ENCODE data around the gene PCDHGC3. TPM values are rescaled to one million over a fixed set of nuclear protein-coding genes. Genes with fewer than 3 reads are reported as not detected.

The PCDHGC3 gene
- total and polyA plus RNA-seq, 2 of the 13 experiments (the other 11 are each of a cell fraction or from before 2014, with no cell fraction given) = 0.20 to 0.30 TPM

DNA sequence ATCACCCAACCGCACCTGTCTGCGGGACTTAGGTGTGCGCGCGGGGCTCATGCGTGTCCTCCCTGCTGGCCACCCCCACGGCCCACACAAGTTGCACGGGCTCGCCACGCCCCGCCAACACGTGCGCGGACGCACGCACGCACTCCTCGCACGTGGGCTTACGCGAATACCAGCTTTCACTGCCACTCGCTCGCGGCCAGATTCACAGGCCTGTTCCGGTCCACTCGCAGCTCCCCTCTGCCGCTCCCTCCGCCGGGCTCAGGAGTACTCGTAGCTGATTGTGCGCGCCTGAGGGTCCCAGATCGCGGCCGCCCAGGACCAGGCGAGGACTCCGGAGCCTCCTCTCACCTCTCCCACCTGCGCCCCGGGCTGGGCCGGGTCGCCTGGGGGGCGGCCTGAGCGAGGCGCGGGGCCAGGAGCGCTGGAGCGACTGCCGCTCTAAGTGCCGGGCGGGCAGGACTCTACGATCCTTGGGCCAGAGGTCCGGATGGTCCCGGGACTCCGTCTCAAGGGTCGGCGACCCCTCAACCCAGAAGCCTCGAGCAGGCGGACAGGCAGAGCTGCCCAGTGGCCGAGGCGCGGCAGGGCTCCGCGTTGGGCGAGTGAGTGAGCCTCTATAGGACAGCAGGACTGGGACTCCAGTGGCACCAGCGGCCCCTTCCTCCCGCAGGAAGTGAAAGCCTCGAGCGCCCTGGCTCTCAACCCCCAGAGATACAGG is 16.6 kb downstream of the PCDHGC3 start:
- ATAC-seq = no peak
- Histone ChIP-seq H3K27ac (ENCODE audit: extremely low read length, insufficient read depth, low read length) (no peak overlapping the region), H3K4me2 (ENCODE audit: low read depth, low read length) (no peak overlapping the region), H4K20me1 (ENCODE audit: insufficient read depth, low read length) (no peaks in the 10 kb centered on the region), H3K36me3 (replicated peaks in 1 of 2; ENCODE audit: control insufficient read depth in 1 of 2, insufficient read depth in 2 of 2, low read length in 2 of 2) (no peaks in the 10 kb centered on the region), H3K4me3 (replicated peaks in 1 of 3; ENCODE audit: insufficient read depth in 1 of 3, low read depth in 2 of 3, low read length in 3 of 3) (no peak overlapping the region), H3K9ac (ENCODE audit: insufficient read depth, low read depth, low read length) (no peak overlapping the region), H3K4me1 (ENCODE audit: insufficient read depth, low read length) (no peaks in the 10 kb centered on the region), H3K9me3 (ENCODE audit: low read length) (no peaks in the 10 kb centered on the region), H3K79me2 (ENCODE audit: insufficient read depth, low read length) (no peaks in the 10 kb centered on the region), H3K27me3 (ENCODE audit: control insufficient read depth in 1 of 2, insufficient read depth in 2 of 2, low read length in 2 of 2) (peaks cover 1 to 21% of the 10 kb centered on the region in 2 experiments; a peak in 2 of 5 replicates), H2AFZ (ENCODE audit: low read length) (no peak overlapping the region)
- no peak for TF ChIP-seq ZNF430 (CRISPR knock-in tag; IDR thresholded peaks at IDR 0.05)
- no peak for TF ChIP-seq TCF12 (IDR thresholded peaks at IDR 0.05)
- no peak for TF ChIP-seq TCF12 (CRISPR knock-in tag; IDR thresholded peaks at IDR 0.05)
- no peak for TF ChIP-seq SRSF1 (optimal IDR thresholded peaks at IDR 0.05; ENCODE audit: low read depth, low read length)
- TF ChIP-seq CCDC6 (CRISPR knock-in tag; IDR thresholded peaks at IDR 0.05) = no peak
- no peak for TF ChIP-seq PHF8 (CRISPR knock-in tag; IDR thresholded peaks at IDR 0.05)
- TF ChIP-seq CENPX (CRISPR knock-in tag; IDR thresholded peaks at IDR 0.05) = no peak
- ChIA-PET POLR2A (no interaction called here), CTCF (ENCODE audit: low intra/inter-chr PET ratio, low total read pairs) (no interaction called here)
- no peak for DNase-seq (ENCODE audit: low spot score)
- WGBS (ENCODE audit: low lambda C conversion rate) = 85% methylated on average over 50 of the region's 68 CpGs
- no peak for FAIRE-seq
- no TSS peak for BruUV-seq (replicated peaks)
- in situ Hi-C loops (cut with HindIII; ENCODE audit: extremely low pct_ligation_motif_present, low pct_unique_long_range_greater_than_20kb) (no loop called here), intact Hi-C loops (cut with micrococcal nuclease; ENCODE audit: unreplicated experiment) (no loop called here)

DNA sequence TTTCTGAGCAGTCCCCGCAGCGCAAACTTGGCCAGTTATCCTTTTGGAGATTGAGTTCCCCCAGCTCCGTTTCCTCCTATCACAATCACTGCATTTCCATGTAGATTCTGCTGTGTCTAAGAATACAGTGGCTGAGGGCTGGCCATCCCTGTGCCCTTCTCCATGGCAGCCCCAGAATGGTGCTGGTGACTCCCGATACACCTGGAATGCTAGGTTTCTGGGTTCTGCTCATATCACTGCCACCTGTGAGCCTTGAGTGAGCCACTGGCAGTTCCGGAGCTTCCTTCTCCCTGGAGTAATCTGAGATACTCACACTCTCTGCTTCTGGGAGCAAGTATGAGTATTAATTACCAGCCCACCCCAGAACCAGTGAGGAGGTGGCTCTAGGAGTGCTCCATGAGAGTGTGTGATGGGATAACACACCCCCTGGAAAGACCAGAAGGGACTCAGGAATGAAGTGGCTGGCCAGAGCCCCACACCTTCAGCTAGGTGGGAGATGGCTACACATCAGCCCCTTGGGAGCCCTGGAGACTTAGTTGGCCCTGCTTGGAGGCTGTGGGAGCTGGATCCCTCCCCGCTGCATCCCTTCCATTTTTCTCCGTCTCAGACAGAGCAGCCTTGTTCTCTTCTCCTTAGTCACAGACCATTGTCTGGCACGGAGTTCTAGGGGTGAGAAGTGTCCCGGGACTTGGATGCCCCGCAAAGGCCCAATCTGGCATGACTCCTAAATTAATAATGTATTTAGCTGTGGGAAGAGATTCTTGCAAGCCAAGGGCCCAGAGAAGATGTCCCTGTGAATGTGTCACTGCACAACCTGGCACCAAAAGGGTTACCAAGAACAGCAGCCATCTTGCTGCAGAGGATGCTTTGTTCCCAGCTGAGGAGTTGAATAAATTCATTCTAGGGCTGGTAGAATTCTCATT is 18.0 kb downstream of the PCDHGC3 start:
- ATAC-seq = no peak
- no peak overlapping the region for H3K9ac ChIP-seq (ENCODE audit: insufficient read depth, low read depth, low read length)
- no peaks in the 10 kb centered on the region for H3K9me3 ChIP-seq (ENCODE audit: low read length)
- H3K79me2 ChIP-seq (ENCODE audit: insufficient read depth, low read length) = no peaks in the 10 kb centered on the region
- no peaks in the 10 kb centered on the region for H4K20me1 ChIP-seq (ENCODE audit: insufficient read depth, low read length)
- no peak for FAIRE-seq
- ChIA-PET POLR2A (no interaction called here), CTCF (ENCODE audit: low intra/inter-chr PET ratio, low total read pairs) (no interaction called here)
- 48% methylated on average over 8 of the region's 10 CpGs for WGBS (ENCODE audit: low lambda C conversion rate)
- no peaks in the 10 kb centered on the region for H3K4me1 ChIP-seq (ENCODE audit: insufficient read depth, low read length)
- no peak overlapping the region for H3K4me3 ChIP-seq (replicated peaks in 1 of 3; ENCODE audit: insufficient read depth in 1 of 3, low read depth in 2 of 3, low read length in 3 of 3)
- no peak for DNase-seq (ENCODE audit: low spot score)
- BruUV-seq (replicated peaks) = no TSS peak
- H3K36me3 ChIP-seq (replicated peaks in 1 of 2; ENCODE audit: control insufficient read depth in 1 of 2, insufficient read depth in 2 of 2, low read length in 2 of 2) = no peaks in the 10 kb centered on the region
- intact Hi-C loops (cut with micrococcal nuclease; ENCODE audit: unreplicated experiment) = no loop called here
- H2AFZ ChIP-seq (ENCODE audit: low read length) = no peak overlapping the region
- TF ChIP-seq, protein P1, sequence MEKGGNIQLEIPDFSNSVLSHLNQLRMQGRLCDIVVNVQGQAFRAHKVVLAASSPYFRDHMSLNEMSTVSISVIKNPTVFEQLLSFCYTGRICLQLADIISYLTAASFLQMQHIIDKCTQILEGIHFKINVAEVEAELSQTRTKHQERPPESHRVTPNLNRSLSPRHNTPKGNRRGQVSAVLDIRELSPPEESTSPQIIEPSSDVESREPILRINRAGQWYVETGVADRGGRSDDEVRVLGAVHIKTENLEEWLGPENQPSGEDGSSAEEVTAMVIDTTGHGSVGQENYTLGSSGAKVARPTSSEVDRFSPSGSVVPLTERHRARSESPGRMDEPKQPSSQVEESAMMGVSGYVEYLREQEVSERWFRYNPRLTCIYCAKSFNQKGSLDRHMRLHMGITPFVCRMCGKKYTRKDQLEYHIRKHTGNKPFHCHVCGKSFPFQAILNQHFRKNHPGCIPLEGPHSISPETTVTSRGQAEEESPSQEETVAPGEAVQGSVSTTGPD (CRISPR knock-in tag; IDR thresholded peaks at IDR 0.05) = no peak
- TF ChIP-seq ZNF235 (CRISPR knock-in tag; IDR thresholded peaks at IDR 0.05; ENCODE audit: borderline replicate concordance) (no peak), MYNN (CRISPR knock-in tag; IDR thresholded peaks at IDR 0.05; ENCODE audit: low read depth) (no peak), KMT2B (CRISPR knock-in tag; IDR thresholded peaks at IDR 0.05) (no peak), NFRKB (IDR thresholded peaks at IDR 0.05) (no peak)
- H3K4me2 ChIP-seq (ENCODE audit: low read depth, low read length) = no peak overlapping the region
- in situ Hi-C loops (cut with HindIII; ENCODE audit: extremely low pct_ligation_motif_present, low pct_unique_long_range_greater_than_20kb) = no loop called here
- H3K27me3 ChIP-seq (ENCODE audit: control insufficient read depth in 1 of 2, insufficient read depth in 2 of 2, low read length in 2 of 2) = peaks cover 1 to 18% of the 10 kb centered on the region in 2 experiments; a peak in 2 of 5 replicates
- no peak overlapping the region for H3K27ac ChIP-seq (ENCODE audit: extremely low read length, insufficient read depth, low read length)
